ENCODE data around the gene TNFSF13B. TPM values are rescaled to one million over a fixed set of nuclear protein-coding genes. Genes with fewer than 3 reads are reported as not detected.

TNFSF13B gene
- total and polyA plus RNA-seq, 9 donors: 0.88 to 5.9 (median 1.9) TPM

GRCh38 chr13:108332791-108333190, 63.3 kb downstream of the TNFSF13B start:
- Histone ChIP-seq H3K4me1 (ENCODE audit: insufficient read depth) (no peaks in the 10 kb centered on the region), H3K27ac (no peak overlapping the region), H3K36me3 (no peaks in the 10 kb centered on the region), H3K4me3 (no peak overlapping the region), H3K27me3 (no peaks in the 10 kb centered on the region), H3K9me3 (no peaks in the 10 kb centered on the region)
- DNase-seq: no peak
- 71 to 72% (median 72%) methylated on average over 5 of the region's 5 CpGs for WGBS, 3 donors
- TF ChIP-seq CTCF (IDR thresholded peaks at IDR 0.05) (no peak), EP300 (IDR thresholded peaks at IDR 0.05) (no peak), POLR2A (IDR thresholded peaks at IDR 0.05) (no peak)
- intact Hi-C loops (cut with DNase I): no loop called here

GRCh38 chr13:108342369-108343289, 73.1 kb downstream of the TNFSF13B start:
- TF ChIP-seq POLR2A (IDR thresholded peaks at IDR 0.05) (no peak), EP300 (IDR thresholded peaks at IDR 0.05) (no peak), CTCF (IDR thresholded peaks at IDR 0.05) (no peak)
- H3K4me1 ChIP-seq (ENCODE audit: insufficient read depth): no peaks in the 10 kb centered on the region
- no peaks in the 10 kb centered on the region for H3K9me3 ChIP-seq
- H3K36me3 ChIP-seq: no peaks in the 10 kb centered on the region
- DNase-seq: no peak
- no peak overlapping the region for H3K27ac ChIP-seq
- no peaks in the 10 kb centered on the region for H3K27me3 ChIP-seq
- no peak overlapping the region for H3K4me3 ChIP-seq
- 54 to 62% (median 56%) methylated on average over 7 of the region's 7 CpGs for WGBS, 3 donors
- intact Hi-C loops (cut with DNase I): no loop called here

GRCh38 chr13:108345016-108345415, 75.5 kb downstream of the TNFSF13B start:
- Histone ChIP-seq H3K4me3 (no peak overlapping the region), H3K27ac (no peak overlapping the region), H3K27me3 (no peaks in the 10 kb centered on the region), H3K4me1 (ENCODE audit: insufficient read depth) (no peaks in the 10 kb centered on the region), H3K36me3 (no peaks in the 10 kb centered on the region), H3K9me3 (no peaks in the 10 kb centered on the region)
- no peak for DNase-seq
- intact Hi-C loops (cut with DNase I): no loop called here
- TF ChIP-seq POLR2A (IDR thresholded peaks at IDR 0.05) (no peak), CTCF (IDR thresholded peaks at IDR 0.05) (no peak), EP300 (IDR thresholded peaks at IDR 0.05) (no peak)
- 88 to 94% (median 88%) methylated on average over 10 of the region's 10 CpGs for WGBS, 3 donors

GRCh38 chr13:108346376-108346775, 76.9 kb downstream of the TNFSF13B start:
- 48 to 49% (median 49%) methylated on average over 8 of the region's 8 CpGs for WGBS, 3 donors
- DNase-seq: no peak
- Histone ChIP-seq H3K27me3 (no peaks in the 10 kb centered on the region), H3K36me3 (no peaks in the 10 kb centered on the region), H3K27ac (no peak overlapping the region), H3K4me3 (no peak overlapping the region), H3K4me1 (ENCODE audit: insufficient read depth) (no peaks in the 10 kb centered on the region), H3K9me3 (no peaks in the 10 kb centered on the region)
- TF ChIP-seq CTCF (IDR thresholded peaks at IDR 0.05): no peak
- TF ChIP-seq EP300 (IDR thresholded peaks at IDR 0.05): no peak
- TF ChIP-seq POLR2A (IDR thresholded peaks at IDR 0.05): no peak
- intact Hi-C loops (cut with DNase I): no loop called here
